ENCODE results near the gene DENND2A.
"Not testable (repeated sequence)": the region's sequence is repeated elsewhere in the genome, so short reads cannot be mapped to it uniquely, and the experiment has no call there.

DENND2A gene

GRCh38 chr7:140640727-140641523 is at the start of gene DENND2A:
Gene DENND2A, minus strand, starts transcription at chr7:140640813. Its CDS starts 38,416 bp downstream, at chr7:140602397.
- peak; percentile 92 for DNase-seq

GRCh38 chr7:140689199-140690152 is 48.9 kb upstream of the DENND2A start:
- DNase-seq, result no peak

GRCh38 chr7:140688341-140688740 is 47.7 kb upstream of the DENND2A start:
- DNase-seq, result no peak

- DNase-seq, result no peak
These were observed 46.3 kb upstream of the DENND2A start for GRCh38 chr7:140686921-140687320.

- no peak for DNase-seq
These were observed 44.9 kb upstream of the DENND2A start for GRCh38 chr7:140685407-140686087.

- DNase-seq, result no peak
These were observed 43.7 kb upstream of the DENND2A start for GRCh38 chr7:140684066-140684950.

- no peak for DNase-seq
These were observed 43.0 kb upstream of the DENND2A start for GRCh38 chr7:140683657-140684056.

GRCh38 chr7:140681766-140682165 is 41.2 kb upstream of the DENND2A start:
- DNase-seq, result no peak

GRCh38 chr7:140680886-140681285 is 40.3 kb upstream of the DENND2A start:
- DNase-seq, result no peak

GRCh38 chr7:140679186-140679585 is 38.6 kb upstream of the DENND2A start:
- no peak for DNase-seq

GRCh38 chr7:140678816-140679130 is 38.2 kb upstream of the DENND2A start:
- DNase-seq, result no peak

- no peak for DNase-seq
These were observed 37.6 kb upstream of the DENND2A start for GRCh38 chr7:140678081-140678815.

- DNase-seq, result no peak
These were observed 36.9 kb upstream of the DENND2A start for GRCh38 chr7:140677496-140677895.

- DNase-seq, result not testable (repeated sequence)
These were observed 36.3 kb upstream of the DENND2A start for GRCh38 chr7:140676956-140677355.

GRCh38 chr7:140676306-140676705 is 35.7 kb upstream of the DENND2A start:
- DNase-seq, result no peak

GRCh38 chr7:140675726-140676125 is 35.1 kb upstream of the DENND2A start:
- no peak for DNase-seq

GRCh38 chr7:140674899-140675701 is 34.5 kb upstream of the DENND2A start:
- DNase-seq, result no peak

- DNase-seq, result no peak
These were observed 33.8 kb upstream of the DENND2A start for GRCh38 chr7:140674356-140674800.

- no peak for DNase-seq
These were observed 33.2 kb upstream of the DENND2A start for GRCh38 chr7:140673774-140674155.

- peak; percentile 68 for DNase-seq
These were observed 32.6 kb upstream of the DENND2A start for GRCh38 chr7:140673063-140673773.
